ENCODE results near the gene SMIM43. TPM values are rescaled to one million over a fixed set of nuclear protein-coding genes. Genes with fewer than 3 reads are reported as not detected.

SMIM43 gene
- not detected for total RNA-seq

DNA sequence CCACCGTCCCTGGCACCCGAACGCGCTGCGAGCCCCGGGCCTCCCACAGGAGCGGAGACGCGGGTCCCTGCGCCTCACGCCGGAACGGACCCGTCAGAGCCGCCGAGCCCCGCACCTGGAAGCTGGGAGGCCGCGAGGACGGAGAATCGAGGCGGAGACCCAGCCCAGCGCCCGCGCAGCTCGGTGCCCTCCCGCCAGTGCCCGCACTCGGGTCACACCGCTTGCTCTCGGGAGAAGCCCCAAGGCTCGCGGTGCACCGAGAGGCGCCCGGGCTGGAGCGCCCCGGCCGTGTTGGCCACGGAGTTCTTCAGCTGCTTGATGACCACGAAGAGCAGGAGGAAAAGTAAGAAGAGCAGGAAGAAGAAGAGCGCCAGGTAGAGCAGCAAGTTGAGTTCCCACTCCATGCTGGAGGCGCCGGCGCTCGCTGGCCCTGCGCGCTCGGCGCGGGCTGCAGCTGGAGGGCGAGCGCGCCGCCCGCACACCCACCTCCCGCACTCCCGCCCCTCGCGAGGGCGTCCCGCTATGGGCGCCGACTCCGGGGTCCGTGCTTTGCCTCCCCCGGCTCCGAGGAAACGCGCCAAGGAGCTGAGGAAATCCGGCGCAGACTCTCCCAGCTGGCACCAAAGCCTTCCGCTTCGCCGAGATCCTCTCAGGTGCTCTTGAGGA is at the start of gene SMIM43:
Gene SMIM43 (minus strand): TSS at position 463 of the 666 bp plus-strand sequence. CDS start 59 bp downstream, at position 404.
- Mint-ChIP-seq H3K4me3 (no peak within 1 kb of the TSS), H3K36me3 (no peaks in the 10 kb centered on the region), H3K9me3 (no peaks in the 10 kb centered on the region), H3K27me3 (peaks cover 49 to 70% of the 10 kb centered on the region in 2 donors), H3K27ac (no peak within 1 kb of the TSS), H3K4me1 (ENCODE audit: low read depth in 2 of 2) (peaks cover 0 to 4% of the 10 kb centered on the region in 2 donors)
- DNase-seq (ENCODE audit: low spot score): no peak
- no peak for ATAC-seq

DNA sequence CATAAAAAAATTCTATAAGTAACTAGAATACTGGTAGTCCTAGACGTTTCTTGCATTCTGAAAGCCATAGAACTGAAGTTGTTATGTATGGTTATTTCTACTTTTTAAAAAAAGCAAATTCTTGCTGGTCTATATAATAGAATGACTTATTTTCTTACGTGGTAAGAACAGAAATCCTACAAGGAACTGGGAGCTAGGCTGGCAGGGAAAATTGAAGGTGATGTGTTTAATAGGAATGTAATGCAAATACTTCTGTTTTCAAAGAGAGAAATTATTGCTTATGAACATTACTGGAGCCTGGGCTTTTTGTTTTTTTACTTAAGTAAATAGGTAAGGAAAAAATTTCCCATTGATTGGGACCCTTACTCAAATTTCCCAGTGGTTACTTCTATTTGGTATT is 49.8 kb upstream of the SMIM43 start:
- Mint-ChIP-seq H3K27me3 (no peaks in the 10 kb centered on the region), H3K4me1 (ENCODE audit: low read depth in 2 of 2) (peaks cover 3 to 6% of the 10 kb centered on the region in 2 donors), H3K36me3 (peaks cover 24% of the 10 kb centered on the region), H3K9me3 (no peaks in the 10 kb centered on the region), H3K4me3 (no peak overlapping the region), H3K27ac (no peak overlapping the region)
- ATAC-seq: no peak
- DNase-seq (ENCODE audit: low spot score): no peak

DNA sequence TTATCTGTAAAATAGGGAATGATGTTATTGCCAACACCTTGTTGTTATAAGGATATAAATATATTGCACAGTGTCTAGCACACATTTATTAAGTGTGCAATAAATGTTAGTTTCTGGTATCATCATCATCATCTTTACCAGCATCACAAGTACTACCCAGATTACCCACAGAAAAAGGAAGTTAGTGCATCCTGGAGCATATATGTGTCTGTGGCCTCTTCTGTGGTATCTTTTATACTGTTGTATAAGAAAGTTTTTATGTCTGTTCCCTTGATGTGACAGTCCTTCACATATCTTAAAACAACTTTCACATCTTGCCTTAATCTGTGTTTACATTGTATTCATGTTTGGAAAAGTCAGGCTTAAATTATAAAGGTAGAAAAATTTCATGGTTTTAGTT is 46.2 kb upstream of the SMIM43 start:
- H3K9me3 Mint-ChIP-seq: no peaks in the 10 kb centered on the region
- DNase-seq (ENCODE audit: low spot score): no peak
- peak in 1 of 2 donors; percentile 51 for ATAC-seq
- H3K4me1 Mint-ChIP-seq (ENCODE audit: low read depth in 2 of 2): peaks cover 0 to 3% of the 10 kb centered on the region in 2 donors
- H3K36me3 Mint-ChIP-seq: peaks cover 14% of the 10 kb centered on the region
- no peaks in the 10 kb centered on the region for H3K27me3 Mint-ChIP-seq
- H3K27ac Mint-ChIP-seq: no peak overlapping the region
- no peak overlapping the region for H3K4me3 Mint-ChIP-seq

DNA sequence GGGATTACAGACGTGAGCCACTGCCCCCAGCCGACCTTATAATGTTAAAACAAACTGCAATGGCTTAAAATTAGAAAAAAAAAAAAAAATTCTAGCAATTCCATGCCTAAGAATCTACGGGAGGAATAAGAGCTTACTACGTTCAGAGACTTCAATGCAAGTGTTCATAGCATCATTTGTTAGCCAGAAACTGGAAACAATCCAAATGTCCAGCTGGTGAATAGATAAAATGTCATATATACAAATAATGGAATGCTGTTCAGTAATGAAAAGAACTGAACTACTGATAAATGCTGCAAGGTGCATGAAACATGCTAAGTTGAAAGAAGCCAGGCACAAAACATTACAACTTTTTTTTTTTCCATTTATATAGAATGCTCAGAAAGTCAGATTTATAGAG is 41.4 kb upstream of the SMIM43 start:
- no peak for DNase-seq (ENCODE audit: low spot score)
- H3K9me3 Mint-ChIP-seq: no peaks in the 10 kb centered on the region
- no peak overlapping the region for H3K4me3 Mint-ChIP-seq
- H3K27me3 Mint-ChIP-seq: no peaks in the 10 kb centered on the region
- H3K4me1 Mint-ChIP-seq (ENCODE audit: low read depth in 2 of 2): peaks cover 19 to 24% of the 10 kb centered on the region in 2 donors
- H3K36me3 Mint-ChIP-seq: peaks cover 29% of the 10 kb centered on the region
- ATAC-seq: no peak
- H3K27ac Mint-ChIP-seq: no peak overlapping the region

DNA sequence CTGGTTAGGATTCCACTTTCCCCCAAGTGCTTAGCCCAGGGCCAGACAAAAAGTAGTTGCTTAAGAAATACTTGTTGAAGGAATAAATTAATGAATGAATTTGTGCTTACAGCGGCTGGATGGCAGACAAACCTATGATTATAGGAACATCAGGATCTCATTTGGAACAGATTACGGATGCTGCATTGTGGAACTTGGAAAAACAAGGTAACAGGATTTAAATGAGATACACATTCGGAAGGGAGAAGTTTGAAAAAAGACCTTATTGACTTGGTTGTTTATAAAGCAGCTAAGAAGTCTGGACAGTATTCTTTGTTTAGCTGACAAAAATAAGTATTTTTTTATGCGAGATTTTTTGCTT is 36.7 kb upstream of the SMIM43 start:
- no peaks in the 10 kb centered on the region for H3K27me3 Mint-ChIP-seq
- no peaks in the 10 kb centered on the region for H3K9me3 Mint-ChIP-seq
- peak overlapping the region; percentile 93 for H3K4me3 Mint-ChIP-seq
- ATAC-seq (no peak), DNase-seq (ENCODE audit: low spot score) (no peak)
- peaks cover 35 to 42% of the 10 kb centered on the region in 2 donors for H3K4me1 Mint-ChIP-seq (ENCODE audit: low read depth in 2 of 2)
- H3K27ac Mint-ChIP-seq: peak overlapping the region; percentile 90 to 98
- peaks cover 19% of the 10 kb centered on the region for H3K36me3 Mint-ChIP-seq

DNA sequence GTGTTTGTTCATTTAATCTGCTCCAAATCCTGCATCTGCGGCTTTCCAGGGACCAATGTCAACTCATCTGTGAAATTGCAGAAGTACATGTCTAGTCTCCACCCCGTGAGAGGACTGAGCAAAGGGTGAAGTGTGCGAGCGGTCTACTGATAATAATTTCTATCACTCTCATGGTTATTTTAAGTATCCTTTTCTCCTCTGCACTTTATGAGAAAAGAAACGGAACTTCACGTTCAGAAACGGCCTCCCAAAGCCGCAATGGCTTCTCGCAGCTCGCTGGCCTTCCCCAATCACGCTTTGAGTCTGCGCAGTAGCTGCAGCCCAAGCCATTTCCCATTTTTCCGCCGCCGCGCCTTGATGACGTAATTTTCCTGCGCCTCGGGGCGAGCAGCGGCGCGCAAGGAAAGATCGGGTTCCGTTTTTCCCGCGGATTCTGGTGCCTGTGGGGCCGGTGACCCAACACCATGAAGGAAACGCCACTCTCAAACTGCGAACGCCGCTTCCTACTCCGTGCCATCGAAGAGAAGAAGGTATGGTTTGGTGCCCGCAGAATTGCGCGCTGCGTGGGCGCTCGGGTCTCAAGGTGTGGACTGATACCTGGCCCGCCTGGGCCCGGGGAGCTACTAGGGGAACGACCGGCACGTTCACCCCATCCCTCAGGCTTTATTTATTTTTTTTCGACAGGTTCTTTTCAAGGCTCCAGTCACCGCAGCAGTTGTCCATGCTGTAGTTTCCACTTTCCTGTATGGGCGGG is 36.2 kb upstream of the SMIM43 start, which contains the start of gene EXOSC9:
Gene EXOSC9 (plus strand): TSS at position 363 of the 754 bp plus-strand sequence. CDS start 102 bp downstream, at position 465.
- Mint-ChIP-seq H3K27ac (peak within 1 kb of the TSS; percentile 90 to 98), H3K4me3 (peak within 1 kb of the TSS; percentile 93), H3K4me1 (ENCODE audit: low read depth in 2 of 2) (peaks cover 35 to 42% of the 10 kb centered on the region in 2 donors), H3K36me3 (peaks cover 19% of the 10 kb centered on the region), H3K27me3 (peaks cover 2% of the 10 kb centered on the region in 2 donors), H3K9me3 (no peaks in the 10 kb centered on the region)
- peak; percentile 89 to 91 for ATAC-seq
- peak; percentile 94 for DNase-seq (ENCODE audit: low spot score)

DNA sequence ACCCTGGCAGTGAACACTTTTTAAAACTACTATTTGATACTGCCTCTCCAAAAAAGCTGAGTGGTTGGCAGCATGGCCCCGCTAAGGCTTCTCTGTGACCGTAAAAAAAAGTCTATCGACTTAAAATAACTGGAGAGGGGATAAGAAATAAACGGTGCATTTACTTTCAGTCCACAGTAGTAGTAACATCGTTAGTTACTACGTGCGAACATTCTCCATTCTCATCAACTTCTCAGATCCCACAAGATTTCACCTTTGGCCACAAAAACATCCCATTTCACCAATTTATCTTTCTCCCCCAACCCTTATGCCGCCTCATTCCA is 35.6 kb upstream of the SMIM43 start:
- H3K27ac Mint-ChIP-seq: peak overlapping the region; percentile 90 to 98
- H3K4me1 Mint-ChIP-seq (ENCODE audit: low read depth in 2 of 2): peaks cover 35 to 42% of the 10 kb centered on the region in 2 donors

DNA sequence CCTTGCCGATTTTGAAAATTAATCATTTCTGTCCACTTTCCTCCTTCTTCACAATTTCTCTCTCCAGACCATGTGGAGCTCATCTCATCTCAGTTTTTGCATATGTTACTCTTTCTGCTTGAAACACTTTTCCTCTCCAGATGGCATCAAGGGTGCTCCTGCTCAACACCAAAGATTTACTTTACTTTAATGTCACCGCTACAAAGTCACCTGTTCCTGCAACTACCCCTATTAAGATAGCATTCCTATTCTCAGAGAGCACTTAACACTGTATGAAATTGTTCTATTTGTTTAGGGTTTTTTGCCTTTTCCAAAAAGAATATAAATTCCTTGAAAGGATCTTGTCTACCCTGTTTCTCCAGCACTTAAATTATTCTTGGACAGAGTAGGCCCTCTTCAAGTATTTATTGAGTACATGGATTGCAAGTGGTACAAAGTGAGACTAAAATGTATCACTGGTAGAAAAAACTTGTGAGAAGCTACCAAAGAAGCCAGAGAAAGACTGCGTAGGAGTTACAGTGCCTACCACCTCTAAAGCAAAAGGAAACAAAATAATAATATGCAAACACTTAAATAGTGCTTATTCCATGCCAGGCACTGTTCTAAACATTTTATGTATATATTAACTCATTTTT is 35.0 kb upstream of the SMIM43 start:
- no peak for ATAC-seq
- no peak for DNase-seq (ENCODE audit: low spot score)
- H3K4me3 Mint-ChIP-seq: peak overlapping the region; percentile 93
- peaks cover 32 to 37% of the 10 kb centered on the region in 2 donors for H3K4me1 Mint-ChIP-seq (ENCODE audit: low read depth in 2 of 2)
- peak overlapping the region; percentile 90 to 98 for H3K27ac Mint-ChIP-seq
- no peaks in the 10 kb centered on the region for H3K9me3 Mint-ChIP-seq
- H3K36me3 Mint-ChIP-seq: peaks cover 13% of the 10 kb centered on the region
- H3K27me3 Mint-ChIP-seq: peaks cover 7 to 8% of the 10 kb centered on the region in 2 donors

More for the DNA sequence above, 35.6 kb upstream of the SMIM43 start:
- H3K9me3 Mint-ChIP-seq: no peaks in the 10 kb centered on the region
- H3K4me3 Mint-ChIP-seq: peak overlapping the region; percentile 93
- peak; percentile 3 to 48 for ATAC-seq
- peaks cover 4 to 6% of the 10 kb centered on the region in 2 donors for H3K27me3 Mint-ChIP-seq
- DNase-seq (ENCODE audit: low spot score): no peak
- peaks cover 19% of the 10 kb centered on the region for H3K36me3 Mint-ChIP-seq

DNA sequence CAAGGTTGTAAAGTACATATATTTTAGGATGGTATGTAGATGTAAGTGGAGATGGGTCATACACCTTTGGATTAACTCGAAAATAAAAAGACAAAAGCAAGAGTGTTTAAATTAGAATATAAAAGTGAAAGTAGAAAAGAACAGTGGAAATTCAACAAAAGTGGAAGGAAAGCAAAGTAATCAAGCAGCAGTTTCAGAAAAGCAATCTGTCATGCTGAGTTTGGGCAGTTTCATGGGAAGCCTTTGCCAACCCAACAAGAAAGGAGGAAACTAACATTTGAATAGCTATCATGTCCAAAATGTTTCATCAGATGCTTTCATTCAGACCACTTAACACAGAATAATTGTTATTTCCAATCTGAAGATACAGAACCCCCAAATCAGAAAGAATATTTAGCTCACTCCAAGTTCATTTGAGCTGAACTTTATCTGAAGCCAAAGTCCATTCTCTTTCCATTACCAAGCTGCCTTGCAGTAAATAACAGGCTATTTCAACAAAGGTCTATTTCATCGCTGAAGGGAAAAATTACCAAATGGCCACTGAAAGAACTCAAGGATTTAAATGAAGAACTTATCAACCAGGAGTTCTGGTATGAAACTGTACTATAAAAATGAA is 34.4 kb upstream of the SMIM43 start:
- no peaks in the 10 kb centered on the region for H3K9me3 Mint-ChIP-seq
- H3K4me1 Mint-ChIP-seq (ENCODE audit: low read depth in 2 of 2): peaks cover 32 to 33% of the 10 kb centered on the region in 2 donors
- H3K27ac Mint-ChIP-seq: peak overlapping the region; percentile 90 to 98
- H3K27me3 Mint-ChIP-seq: peaks cover 14 to 15% of the 10 kb centered on the region in 2 donors
- peaks cover 6% of the 10 kb centered on the region for H3K36me3 Mint-ChIP-seq
- DNase-seq (ENCODE audit: low spot score) (no peak), ATAC-seq (no peak)
- peak overlapping the region; percentile 93 for H3K4me3 Mint-ChIP-seq

DNA sequence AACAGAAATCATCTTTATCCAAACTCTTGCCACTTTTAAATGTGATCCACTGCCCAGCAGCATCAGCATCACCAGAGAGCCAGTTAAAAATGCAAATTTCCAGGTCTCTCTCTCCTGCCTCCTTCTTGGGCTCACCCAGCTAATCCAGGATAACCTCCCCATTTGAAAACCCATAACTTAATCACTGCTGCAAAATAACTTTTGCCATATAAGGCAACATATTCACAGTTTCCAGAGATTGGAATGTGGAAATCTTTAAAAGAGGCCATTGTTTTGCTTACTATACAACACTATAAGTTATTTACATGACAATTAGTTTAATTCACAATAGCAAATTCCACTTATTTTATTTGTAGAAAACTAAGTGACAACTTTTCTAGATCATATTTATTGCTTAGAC is 31.3 kb upstream of the SMIM43 start:
- Mint-ChIP-seq H3K9me3 (no peaks in the 10 kb centered on the region), H3K36me3 (no peaks in the 10 kb centered on the region), H3K4me3 (no peak overlapping the region), H3K27me3 (peaks cover 16 to 20% of the 10 kb centered on the region in 2 donors), H3K27ac (no peak overlapping the region), H3K4me1 (ENCODE audit: low read depth in 2 of 2) (peaks cover 18 to 19% of the 10 kb centered on the region in 2 donors)
- no peak for DNase-seq (ENCODE audit: low spot score)
- no peak for ATAC-seq

DNA sequence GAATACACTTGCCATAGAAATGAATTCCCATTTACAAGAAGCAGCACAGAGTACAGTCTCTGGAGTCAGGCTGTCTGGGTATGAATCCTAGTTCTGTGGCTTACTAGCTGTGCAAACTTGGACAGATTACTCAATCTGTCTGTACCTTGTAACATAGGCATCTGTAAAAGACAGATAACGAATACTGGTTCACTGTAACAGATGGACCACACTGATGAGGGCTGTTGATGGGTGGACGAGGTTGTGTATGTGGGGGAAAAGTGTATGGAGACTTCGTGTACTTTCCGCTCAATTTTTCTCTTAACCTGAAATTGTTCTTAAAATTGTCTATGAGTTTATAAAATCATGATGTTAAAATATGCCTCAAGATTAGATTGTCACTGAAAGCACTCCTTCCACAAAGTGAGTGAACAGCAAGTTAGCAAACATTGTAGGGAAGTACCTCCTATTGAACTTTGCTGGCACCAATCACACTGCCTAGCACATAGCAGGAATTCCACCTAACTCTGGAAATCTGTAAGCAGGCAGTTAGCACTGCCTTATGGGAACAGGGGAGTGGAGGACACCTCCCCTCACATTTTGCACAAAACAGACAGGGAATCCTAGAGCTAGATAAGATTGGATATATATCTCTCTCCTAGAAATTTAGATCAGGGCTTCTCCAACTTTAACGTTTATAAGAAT is 29.7 kb upstream of the SMIM43 start:
- peaks cover 23 to 27% of the 10 kb centered on the region in 2 donors for H3K27me3 Mint-ChIP-seq
- DNase-seq (ENCODE audit: low spot score): no peak
- no peaks in the 10 kb centered on the region for H3K36me3 Mint-ChIP-seq
- H3K4me3 Mint-ChIP-seq: no peak overlapping the region
- no peaks in the 10 kb centered on the region for H3K9me3 Mint-ChIP-seq
- no peak for ATAC-seq
- peaks cover 5 to 7% of the 10 kb centered on the region in 2 donors for H3K4me1 Mint-ChIP-seq (ENCODE audit: low read depth in 2 of 2)
- H3K27ac Mint-ChIP-seq: no peak overlapping the region

DNA sequence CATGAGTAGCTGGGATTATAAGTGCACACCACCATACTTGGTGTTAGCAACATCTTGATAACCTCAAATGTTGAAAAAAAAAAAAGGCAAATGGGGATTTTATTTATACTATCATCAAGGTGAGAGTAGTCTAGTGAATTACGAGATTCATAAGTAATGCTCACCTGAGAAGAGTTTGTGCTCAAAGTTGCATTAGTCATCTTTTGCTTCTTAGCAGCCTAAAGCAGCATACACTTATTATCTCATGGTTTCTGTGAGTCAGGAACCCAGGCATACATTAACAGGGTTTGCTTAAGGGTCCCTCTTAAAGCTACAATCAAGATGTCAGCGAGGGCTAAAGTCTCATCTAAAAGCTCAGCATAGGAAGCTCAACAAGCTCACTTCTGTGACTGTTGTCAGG is 28.0 kb upstream of the SMIM43 start:
- Mint-ChIP-seq H3K4me3 (no peak overlapping the region), H3K4me1 (ENCODE audit: low read depth in 2 of 2) (peaks cover 0 to 9% of the 10 kb centered on the region in 2 donors), H3K9me3 (no peaks in the 10 kb centered on the region), H3K27me3 (peaks cover 36 to 42% of the 10 kb centered on the region in 2 donors), H3K36me3 (no peaks in the 10 kb centered on the region), H3K27ac (no peak overlapping the region)
- no peak for ATAC-seq
- DNase-seq (ENCODE audit: low spot score): no peak

DNA sequence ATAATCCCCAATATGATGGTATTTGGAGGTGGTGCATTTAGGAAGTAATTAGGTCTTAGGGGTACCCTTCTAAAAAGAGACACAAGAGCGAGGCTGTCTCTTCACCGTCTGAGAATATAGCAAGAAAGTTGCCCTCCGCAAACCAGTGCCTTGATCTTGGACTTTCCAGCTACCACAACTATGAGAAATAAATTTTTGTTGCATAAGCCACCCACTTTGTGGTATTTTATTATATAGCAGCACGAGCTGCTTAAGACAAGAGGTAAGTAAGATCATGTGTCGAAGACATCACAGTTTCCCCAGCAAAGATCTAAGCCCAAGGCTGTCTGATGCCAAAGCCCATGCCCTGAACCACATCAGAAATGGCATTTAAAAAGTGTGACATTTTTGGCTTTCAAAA is 26.5 kb upstream of the SMIM43 start:
- Mint-ChIP-seq H3K27me3 (peaks cover 46 to 48% of the 10 kb centered on the region in 2 donors), H3K9me3 (no peaks in the 10 kb centered on the region), H3K4me1 (ENCODE audit: low read depth in 2 of 2) (peaks cover 0 to 9% of the 10 kb centered on the region in 2 donors), H3K27ac (no peak overlapping the region), H3K36me3 (no peaks in the 10 kb centered on the region), H3K4me3 (no peak overlapping the region)
- no peak for ATAC-seq
- DNase-seq (ENCODE audit: low spot score): no peak

Data from natural killer cell treated with Interleukin-12 subunit alpha and Interleukin-12 subunit beta and Interleukin-15 and Interleukin-18, amount 100 ng/mL, for 72 hours (primary cell).